Hepatocyte (in vitro differentiated cells): ENCODE results near the gene NHS. TPM values are rescaled to one million over a fixed set of nuclear protein-coding genes. Genes with fewer than 3 reads are reported as not detected.
A peak's percentile ranks its signal among the peaks of the same experiment; 100 is the strongest.

Source experiments
- DNase-seq: peaks from one replicate; pipeline ENCODE4 v3.0.0-alpha.2; 2016; ENCODE audit warnings: low spot score
- H2AFZ ChIP-seq: fragments of 200-600 bp; sonication (generic); 2 replicates; pipeline ENCODE4 v1.6.0; 2016; ENCODE audit warnings: antibody characterized with exemption, mild to moderate bottlenecking
- H3K27ac ChIP-seq: fragments of 200-600 bp; sonication (generic); 2 replicates; pipeline ENCODE4 v1.5.1; 2016; ENCODE audit warnings: mild to moderate bottlenecking
- H3K27me3 ChIP-seq: fragments of 200-600 bp; sonication (generic); 2 replicates; pipeline ENCODE4 v1.6.1; 2016
- H3K36me3 ChIP-seq: fragments of 200-600 bp; sonication (generic); replicated peaks from 2 replicates; pipeline ENCODE4 v1.5.1; 2016; ENCODE audit warnings: low read depth; ENCODE audit not compliant: insufficient read depth
- H3K4me1 ChIP-seq: fragments of 200-600 bp; sonication (generic); 2 replicates; pipeline ENCODE4 v1.5.1; 2016; ENCODE audit warnings: mild to moderate bottlenecking, moderate library complexity; ENCODE audit not compliant: insufficient read depth
- H3K4me2 ChIP-seq: fragments of 200-600 bp; sonication (generic); 2 replicates; pipeline ENCODE4 v1.6.0; 2016
- H3K4me3 ChIP-seq: fragments of 200-600 bp; sonication (generic); 2 replicates; pipeline ENCODE4 v1.5.1; 2016; ENCODE audit warnings: mild to moderate bottlenecking
- H3K79me2 ChIP-seq: fragments of 200-600 bp; sonication (generic); 2 replicates; pipeline ENCODE4 v1.6.0; 2017; ENCODE audit warnings: mild to moderate bottlenecking
- H3K9me2 ChIP-seq: fragments of 200-600 bp; sonication (generic); replicated peaks from 2 replicates; pipeline ENCODE4 v1.6.0; 2017; ENCODE audit warnings: mild to moderate bottlenecking; ENCODE audit not compliant: insufficient read depth
- H3K9me3 ChIP-seq: fragments of 200-600 bp; sonication (generic); 2 replicates; pipeline ENCODE4 v1.5.1; 2016; ENCODE audit warnings: low read depth, mild to moderate bottlenecking
- H4K20me1 ChIP-seq: fragments of 200-600 bp; sonication (generic); 2 replicates; pipeline ENCODE4 v1.6.0; 2016; ENCODE audit warnings: mild to moderate bottlenecking; ENCODE audit not compliant: insufficient read depth, poor library complexity, severe bottlenecking
- CTCF ChIP-seq: fragments of 200-600 bp; sonication (generic); IDR thresholded peaks from 2 replicates; pipeline ENCODE4 v1.5.1; 2016; ENCODE audit warnings: antibody characterized with exemption, mild to moderate bottlenecking; ENCODE audit not compliant: poor library complexity
- EZH2 ChIP-seq: fragments of 200-600 bp; sonication (generic); IDR thresholded peaks from 2 replicates; pipeline ENCODE4 v1.6.1; 2016; ENCODE audit warnings: antibody characterized with exemption, mild to moderate bottlenecking, borderline replicate concordance
- EZH2phosphoT487 ChIP-seq: fragments of 200-600 bp; sonication (generic); IDR thresholded peaks from one replicate; pipeline ENCODE4 v1.6.1; 2018; ENCODE audit warnings: antibody characterized with exemption, mild to moderate bottlenecking, low read depth, moderate library complexity; ENCODE audit not compliant: unreplicated experiment, severe bottlenecking
- WGBS: methylation state at CpG from one replicate; pipeline ENCODE4 v1.1.6; 2016; ENCODE audit warnings: low lambda C conversion rate; ENCODE audit errors: missing lambda C conversion rate; 5-methylcytosine and 5-hydroxymethylcytosine counted together
- polyA plus RNA-seq: library from polyadenylated mRNA; unstranded; fragments of >200 nt; fragmentation: Nextera tagmentation; extraction: Ambion mirVana; gene quantifications from 2 replicates; pipeline ENCODE4 v1.2.1, GENCODE V29; 2016
- total RNA-seq: library from RNA; depleted of rRNA; stranded (reverse); fragments of >200 nt; gene quantifications from 2 replicates; pipeline ENCODE4 v1.2.3, GENCODE V29; 2014

The NHS gene
- total and polyA plus RNA-seq, 2 experiments from 2014 or later = 0.35 to 3.1 TPM

- WGBS = 18% methylated on average over 1 of the region's 1 CpG
- Histone ChIP-seq H3K4me1 (no peaks in the 10 kb centered on the region), H3K27me3 (no peaks in the 10 kb centered on the region), H3K4me3 (no peak overlapping the region), H3K9me3 (no peaks in the 10 kb centered on the region), H3K27ac (no peak overlapping the region), H3K79me2 (no peaks in the 10 kb centered on the region), H3K9me2 (no peaks in the 10 kb centered on the region), H3K4me2 (no peak overlapping the region), H2AFZ (no peak overlapping the region), H4K20me1 (no peaks in the 10 kb centered on the region), H3K36me3 (no peaks in the 10 kb centered on the region)
- no peak for TF ChIP-seq EZH2
- DNase-seq = no peak
Measured at GRCh38 chrX:17395154-17395553, 20.2 kb downstream of the NHS start.

GRCh38 chrX:17397074-17397473, 22.1 kb downstream of the NHS start:
- TF ChIP-seq EZH2 (no peak), EZH2phosphoT487 (no peak), CTCF (no peak)
- no peaks in the 10 kb centered on the region for H3K27me3 ChIP-seq
- no peak overlapping the region for H3K4me2 ChIP-seq
- no peaks in the 10 kb centered on the region for H4K20me1 ChIP-seq
- no peaks in the 10 kb centered on the region for H3K4me1 ChIP-seq
- H3K36me3 ChIP-seq = no peaks in the 10 kb centered on the region
- H3K79me2 ChIP-seq = no peaks in the 10 kb centered on the region
- 65% methylated on average over 2 of the region's 2 CpGs for WGBS
- H3K9me3 ChIP-seq = no peaks in the 10 kb centered on the region
- H3K4me3 ChIP-seq = no peak overlapping the region
- H3K9me2 ChIP-seq = no peaks in the 10 kb centered on the region
- no peak overlapping the region for H2AFZ ChIP-seq
- DNase-seq = no peak
- H3K27ac ChIP-seq = no peak overlapping the region

GRCh38 chrX:17403189-17403691, 28.2 kb downstream of the NHS start:
- no peaks in the 10 kb centered on the region for H3K27me3 ChIP-seq
- H3K9me2 ChIP-seq = no peaks in the 10 kb centered on the region
- no peaks in the 10 kb centered on the region for H3K9me3 ChIP-seq
- no peaks in the 10 kb centered on the region for H4K20me1 ChIP-seq
- peak overlapping the region; percentile 39 for H3K27ac ChIP-seq
- no peak overlapping the region for H3K4me2 ChIP-seq
- TF ChIP-seq CTCF = no peak
- no peak for TF ChIP-seq EZH2phosphoT487
- no peak for TF ChIP-seq EZH2
- H3K36me3 ChIP-seq = no peaks in the 10 kb centered on the region
- 37% methylated on average over 2 of the region's 2 CpGs for WGBS
- no peaks in the 10 kb centered on the region for H3K4me1 ChIP-seq
- no peaks in the 10 kb centered on the region for H3K79me2 ChIP-seq
- DNase-seq = peak; percentile 4
- no peak overlapping the region for H3K4me3 ChIP-seq
- no peak overlapping the region for H2AFZ ChIP-seq

GRCh38 chrX:17403972-17404371, 29.0 kb downstream of the NHS start:
- 69% methylated on average over 3 of the region's 3 CpGs for WGBS
- Histone ChIP-seq H3K36me3 (no peaks in the 10 kb centered on the region), H3K79me2 (no peaks in the 10 kb centered on the region), H3K27me3 (no peaks in the 10 kb centered on the region), H3K4me3 (no peak overlapping the region), H3K4me2 (no peak overlapping the region), H3K9me3 (no peaks in the 10 kb centered on the region), H3K4me1 (no peaks in the 10 kb centered on the region), H4K20me1 (no peaks in the 10 kb centered on the region), H2AFZ (no peak overlapping the region), H3K9me2 (no peaks in the 10 kb centered on the region), H3K27ac (no peak overlapping the region)
- no peak for DNase-seq
- TF ChIP-seq EZH2 = no peak
- TF ChIP-seq CTCF = no peak
- TF ChIP-seq EZH2phosphoT487 = no peak
